ENCODE results near the gene TBC1D14. TPM values are rescaled to one million over a fixed set of nuclear protein-coding genes. Genes with fewer than 3 reads are reported as not detected.

TBC1D14 gene
- total and polyA plus RNA-seq, 9 of the 15 experiments (the other 6 are each of a cell fraction or from before 2014, with no cell fraction given): 2.1 to 59.6 (median 44.8) TPM

DNA sequence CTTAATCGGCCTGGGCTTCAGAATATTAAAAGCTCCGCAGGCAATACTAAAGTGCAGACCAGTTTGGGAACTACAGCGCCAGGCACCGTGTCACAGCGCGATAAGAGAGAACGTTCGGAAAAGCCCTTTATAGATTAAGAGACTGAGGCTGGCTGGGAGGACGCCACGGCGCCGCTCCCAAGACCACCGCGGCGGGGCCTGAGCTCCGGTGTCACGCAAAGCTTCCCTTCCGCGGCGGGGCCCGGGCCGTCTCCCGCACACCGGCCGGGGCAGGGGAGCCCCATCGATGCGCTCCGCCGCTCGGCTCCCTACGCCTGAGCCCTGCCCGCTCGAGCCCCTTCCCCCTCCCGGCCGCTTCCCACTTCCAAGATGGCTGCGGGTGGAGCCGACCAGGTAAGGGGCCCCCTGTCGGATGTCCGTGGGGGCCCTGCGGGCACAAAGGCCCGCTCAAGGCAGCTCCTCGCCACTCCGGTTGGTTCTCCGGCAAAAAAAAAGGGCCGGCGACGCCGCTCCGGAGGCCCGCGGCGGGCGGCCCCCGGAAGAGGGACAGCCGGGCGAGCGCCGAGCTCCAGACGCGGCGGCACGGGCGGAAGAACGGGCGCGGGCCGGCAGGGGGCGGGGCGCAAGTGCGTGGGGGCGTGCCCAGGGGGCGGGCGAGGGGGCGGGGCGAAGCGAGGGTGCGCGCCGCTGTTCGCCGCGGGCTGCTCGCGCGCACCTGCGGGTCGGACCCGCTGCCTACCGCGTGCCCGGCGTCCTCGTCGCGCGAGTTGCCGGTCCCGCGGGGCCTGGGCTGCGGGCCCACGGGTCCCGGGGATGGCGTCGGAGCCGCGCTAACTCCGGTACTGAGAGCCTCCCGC, at the start of gene TBC1D14 (continued):
- peak; percentile 92 for TF ChIP-seq REST (IDR thresholded peaks at IDR 0.05; ENCODE audit: borderline replicate concordance)
- TF ChIP-seq REST (CRISPR knock-in tag; IDR thresholded peaks at IDR 0.05; ENCODE audit: low read depth): 0 out of 2 replicates have a peak, but pooled peaks have one; percentile 24
- no peak for TF ChIP-seq SMAD2 (IDR thresholded peaks at IDR 0.05; ENCODE audit: low read depth, low read length)
- no peak for TF ChIP-seq NCOA6 (IDR thresholded peaks at IDR 0.05)
- TF ChIP-seq, protein P1, sequence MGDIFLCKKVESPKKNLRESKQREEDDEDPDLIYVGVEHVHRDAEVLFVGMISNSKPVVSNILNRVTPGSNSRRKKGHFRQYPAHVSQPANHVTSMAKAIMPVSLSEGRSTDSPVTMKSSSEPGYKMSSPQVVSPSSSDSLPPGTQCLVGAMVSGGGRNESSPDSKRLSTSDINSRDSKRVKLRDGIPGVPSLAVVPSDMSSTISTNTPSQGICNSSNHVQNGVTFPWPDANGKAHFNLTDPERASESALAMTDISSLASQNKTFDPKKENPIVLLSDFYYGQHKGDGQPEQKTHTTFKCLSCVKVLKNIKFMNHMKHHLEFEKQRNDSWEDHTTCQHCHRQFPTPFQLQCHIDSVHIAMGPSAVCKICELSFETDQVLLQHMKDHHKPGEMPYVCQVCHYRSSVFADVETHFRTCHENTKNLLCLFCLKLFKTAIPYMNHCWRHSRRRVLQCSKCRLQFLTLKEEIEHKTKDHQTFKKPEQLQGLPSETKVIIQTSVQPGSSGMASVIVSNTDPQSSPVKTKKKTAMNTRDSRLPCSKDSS (IDR thresholded peaks at IDR 0.05; ENCODE audit: low read depth, partially characterized antibody): no peak
- TF ChIP-seq ZNF511 (CRISPR knock-in tag; IDR thresholded peaks at IDR 0.05): no peak
- TF ChIP-seq, protein P2, sequence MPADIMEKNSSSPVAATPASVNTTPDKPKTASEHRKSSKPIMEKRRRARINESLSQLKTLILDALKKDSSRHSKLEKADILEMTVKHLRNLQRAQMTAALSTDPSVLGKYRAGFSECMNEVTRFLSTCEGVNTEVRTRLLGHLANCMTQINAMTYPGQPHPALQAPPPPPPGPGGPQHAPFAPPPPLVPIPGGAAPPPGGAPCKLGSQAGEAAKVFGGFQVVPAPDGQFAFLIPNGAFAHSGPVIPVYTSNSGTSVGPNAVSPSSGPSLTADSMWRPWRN (IDR thresholded peaks at IDR 0.05; ENCODE audit: low read depth): no peak
- TF ChIP-seq POLR2AphosphoS5 (IDR thresholded peaks at IDR 0.05; ENCODE audit: control insufficient read depth, insufficient read depth, low read depth, low read length): peak; percentile 60
- no peak for TF ChIP-seq TGIF2 (CRISPR knock-in tag; IDR thresholded peaks at IDR 0.05)
- TF ChIP-seq SMAD4 (CRISPR knock-in tag; conservative IDR thresholded peaks at IDR 0.05): peak; percentile 97
- TF ChIP-seq E2F4 (CRISPR knock-in tag; IDR thresholded peaks at IDR 0.05; ENCODE audit: low read depth): no peak
- TF ChIP-seq RBM22 (IDR thresholded peaks at IDR 0.05; ENCODE audit: low read depth, low read length, poor library complexity, severe bottlenecking): no peak

Measured in K562 (cell line).